Keratinocyte (primary cell): ENCODE results near the gene USP48.

Source experiments
- EZH2 ChIP-seq: IDR thresholded peaks from one replicate; pipeline ENCODE4 v1.6.1; 2012; ENCODE audit warnings: inconsistent platforms, mild to moderate bottlenecking, low read length, moderate library complexity
- TF ChIP-seq, protein P1 (sequence below), 3 experiments: IDR thresholded peaks in 1 of 3; conservative IDR thresholded peaks in 1 of 3; optimal IDR thresholded peaks in 1 of 3; 2 replicates in 2 of 3; 3 replicates in 1 of 3; pipeline versions ENCODE3 to v1.5.1; 2011; ENCODE audit warnings: low read length in 3 of 3, mild to moderate bottlenecking in 3 of 3, moderate library complexity in 2 of 3, control low read depth in 1 of 3, inconsistent platforms in 1 of 3; ENCODE audit not compliant: insufficient read depth in 2 of 3; ENCODE audit errors: extremely low read depth in 1 of 3

DNA sequence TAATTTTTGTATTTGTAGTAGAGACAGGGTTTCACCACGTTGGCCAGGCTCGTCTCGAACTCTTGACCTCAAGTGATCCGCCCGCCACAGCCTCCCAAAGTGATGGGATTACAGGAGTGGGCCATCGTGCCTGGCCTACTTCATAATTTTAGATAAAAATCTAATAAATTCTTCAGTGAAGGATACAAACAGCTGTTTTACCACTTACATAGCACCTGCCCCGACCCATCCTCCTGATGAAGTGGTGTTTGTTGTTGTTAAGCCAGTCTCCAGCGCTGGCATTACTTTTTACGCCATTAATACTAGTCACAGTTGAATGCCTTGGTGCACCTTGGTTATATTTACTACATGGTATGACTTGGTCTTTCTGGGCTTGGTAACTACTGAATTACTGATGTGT, 101.5 kb downstream of the USP48 start:
- TF ChIP-seq, protein P1, sequence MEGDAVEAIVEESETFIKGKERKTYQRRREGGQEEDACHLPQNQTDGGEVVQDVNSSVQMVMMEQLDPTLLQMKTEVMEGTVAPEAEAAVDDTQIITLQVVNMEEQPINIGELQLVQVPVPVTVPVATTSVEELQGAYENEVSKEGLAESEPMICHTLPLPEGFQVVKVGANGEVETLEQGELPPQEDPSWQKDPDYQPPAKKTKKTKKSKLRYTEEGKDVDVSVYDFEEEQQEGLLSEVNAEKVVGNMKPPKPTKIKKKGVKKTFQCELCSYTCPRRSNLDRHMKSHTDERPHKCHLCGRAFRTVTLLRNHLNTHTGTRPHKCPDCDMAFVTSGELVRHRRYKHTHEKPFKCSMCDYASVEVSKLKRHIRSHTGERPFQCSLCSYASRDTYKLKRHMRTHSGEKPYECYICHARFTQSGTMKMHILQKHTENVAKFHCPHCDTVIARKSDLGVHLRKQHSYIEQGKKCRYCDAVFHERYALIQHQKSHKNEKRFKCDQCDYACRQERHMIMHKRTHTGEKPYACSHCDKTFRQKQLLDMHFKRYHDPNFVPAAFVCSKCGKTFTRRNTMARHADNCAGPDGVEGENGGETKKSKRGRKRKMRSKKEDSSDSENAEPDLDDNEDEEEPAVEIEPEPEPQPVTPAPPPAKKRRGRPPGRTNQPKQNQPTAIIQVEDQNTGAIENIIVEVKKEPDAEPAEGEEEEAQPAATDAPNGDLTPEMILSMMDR (optimal IDR thresholded peaks at IDR 0.05 in 1 of 3, IDR thresholded peaks at IDR 0.05 in 1 of 3, conservative IDR thresholded peaks at IDR 0.05 in 1 of 3; ENCODE audit: extremely low read depth in 1 of 3, insufficient read depth in 2 of 3, low read length in 3 of 3): no peak
- no peak for TF ChIP-seq EZH2
